ENCODE data around the gene XKR3. TPM values are rescaled to one million over a fixed set of nuclear protein-coding genes. Genes with fewer than 3 reads are reported as not detected.
"Not testable (repeated sequence)": the region's sequence is repeated elsewhere in the genome, so short reads cannot be mapped to it uniquely, and the experiment has no call there.

Gene XKR3
- polyA plus RNA-seq (2013, experiment 1 of 2): not detected
- polyA plus RNA-seq (2013, experiment 2 of 2): not detected

GRCh38 chr22:16824716-16825687 lies at the start of gene XKR3:
TSS of gene XKR3 (minus strand) at chr22:16825411. CDS start at chr22:16808073, 17,338 bp downstream.
- no peak within 1 kb of the TSS for H3K27ac ChIP-seq (ENCODE audit: low read depth, low read length)
- 46% methylated on average over 8 of the region's 9 CpGs for WGBS
- peaks cover 10% of the 10 kb centered on the region for H3K4me1 ChIP-seq (ENCODE audit: insufficient read depth, low read length)
- no peaks in the 10 kb centered on the region for H3K36me3 ChIP-seq (ENCODE audit: insufficient read depth, low read length)
- H3K4me3 ChIP-seq (ENCODE audit: low read length): no peak within 1 kb of the TSS
- no peaks in the 10 kb centered on the region for H3K27me3 ChIP-seq (ENCODE audit: insufficient read depth, low read length)
- H3K9ac ChIP-seq (ENCODE audit: low read depth, low read length): no peak within 1 kb of the TSS
- peaks cover 11% of the 10 kb centered on the region; the same call in 1 of the 2 replicates for H3K9me3 ChIP-seq (ENCODE audit: insufficient read depth, low read depth, low read length)

DNA sequence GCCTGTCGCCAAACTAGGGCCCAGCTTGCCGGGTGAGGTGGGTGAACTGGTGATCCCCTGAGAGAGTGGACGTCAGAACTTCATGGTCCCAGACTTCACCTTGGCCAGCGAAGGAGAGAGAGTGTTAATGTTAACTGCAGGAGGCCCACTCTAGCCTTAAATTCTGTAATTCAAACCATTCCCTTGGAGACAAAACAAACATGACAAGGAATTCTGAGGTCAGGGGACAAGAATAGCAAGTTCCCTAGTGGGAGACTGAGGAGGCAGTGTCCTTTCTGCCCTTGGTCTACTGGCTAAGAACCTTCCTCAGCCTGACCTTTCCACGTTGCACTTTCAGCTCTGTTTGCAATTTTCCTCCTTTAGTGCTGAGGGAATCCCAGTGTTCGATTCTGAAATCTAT lies 44.4 kb upstream of the XKR3 start:
- not testable (repeated sequence) for H3K9me3 ChIP-seq (ENCODE audit: insufficient read depth, low read depth, low read length); H3K9ac ChIP-seq (ENCODE audit: low read depth, low read length); H3K36me3 ChIP-seq (ENCODE audit: insufficient read depth, low read length); H3K4me1 ChIP-seq (ENCODE audit: insufficient read depth, low read length); H3K27me3 ChIP-seq (ENCODE audit: insufficient read depth, low read length); H3K4me3 ChIP-seq (ENCODE audit: low read length); H3K27ac ChIP-seq (ENCODE audit: low read depth, low read length)
- 69% methylated on average over 5 of the region's 6 CpGs for WGBS

- H3K36me3 ChIP-seq (ENCODE audit: insufficient read depth, low read length): no peaks in the 10 kb centered on the region
- no peaks in the 10 kb centered on the region for H3K27me3 ChIP-seq (ENCODE audit: insufficient read depth, low read length)
- no peak overlapping the region for H3K4me3 ChIP-seq (ENCODE audit: low read length)
- H3K9me3 ChIP-seq (ENCODE audit: insufficient read depth, low read depth, low read length): 0 out of 2 replicates have a peak, but pooled peaks cover 11% of the 10 kb centered on the region
- 90% methylated on average over 3 of the region's 3 CpGs for WGBS
- H3K4me1 ChIP-seq (ENCODE audit: insufficient read depth, low read length): no peaks in the 10 kb centered on the region
- no peak overlapping the region for H3K9ac ChIP-seq (ENCODE audit: low read depth, low read length)
- no peak overlapping the region for H3K27ac ChIP-seq (ENCODE audit: low read depth, low read length)
Observed at GRCh38 chr22:16866167-16866566, 41.0 kb upstream of the XKR3 start.

- H3K9me3 ChIP-seq (ENCODE audit: insufficient read depth, low read depth, low read length); H3K4me1 ChIP-seq (ENCODE audit: insufficient read depth, low read length); H3K36me3 ChIP-seq (ENCODE audit: insufficient read depth, low read length); H3K27me3 ChIP-seq (ENCODE audit: insufficient read depth, low read length); H3K9ac ChIP-seq (ENCODE audit: low read depth, low read length); H3K4me3 ChIP-seq (ENCODE audit: low read length); H3K27ac ChIP-seq (ENCODE audit: low read depth, low read length): not testable (repeated sequence)
- WGBS: 82% methylated on average over 9 of the region's 9 CpGs
Observed at GRCh38 chr22:16856851-16857250, 31.6 kb upstream of the XKR3 start.

GRCh38 chr22:16854631-16855030 lies 29.4 kb upstream of the XKR3 start:
- Histone ChIP-seq H3K4me1 (ENCODE audit: insufficient read depth, low read length) (no peaks in the 10 kb centered on the region), H3K9me3 (ENCODE audit: insufficient read depth, low read depth, low read length) (0 out of 2 replicates have a peak, but pooled peaks cover 9% of the 10 kb centered on the region), H3K27me3 (ENCODE audit: insufficient read depth, low read length) (no peaks in the 10 kb centered on the region), H3K27ac (ENCODE audit: low read depth, low read length) (no peak overlapping the region), H3K9ac (ENCODE audit: low read depth, low read length) (no peak overlapping the region), H3K4me3 (ENCODE audit: low read length) (no peak overlapping the region), H3K36me3 (ENCODE audit: insufficient read depth, low read length) (no peaks in the 10 kb centered on the region)

DNA sequence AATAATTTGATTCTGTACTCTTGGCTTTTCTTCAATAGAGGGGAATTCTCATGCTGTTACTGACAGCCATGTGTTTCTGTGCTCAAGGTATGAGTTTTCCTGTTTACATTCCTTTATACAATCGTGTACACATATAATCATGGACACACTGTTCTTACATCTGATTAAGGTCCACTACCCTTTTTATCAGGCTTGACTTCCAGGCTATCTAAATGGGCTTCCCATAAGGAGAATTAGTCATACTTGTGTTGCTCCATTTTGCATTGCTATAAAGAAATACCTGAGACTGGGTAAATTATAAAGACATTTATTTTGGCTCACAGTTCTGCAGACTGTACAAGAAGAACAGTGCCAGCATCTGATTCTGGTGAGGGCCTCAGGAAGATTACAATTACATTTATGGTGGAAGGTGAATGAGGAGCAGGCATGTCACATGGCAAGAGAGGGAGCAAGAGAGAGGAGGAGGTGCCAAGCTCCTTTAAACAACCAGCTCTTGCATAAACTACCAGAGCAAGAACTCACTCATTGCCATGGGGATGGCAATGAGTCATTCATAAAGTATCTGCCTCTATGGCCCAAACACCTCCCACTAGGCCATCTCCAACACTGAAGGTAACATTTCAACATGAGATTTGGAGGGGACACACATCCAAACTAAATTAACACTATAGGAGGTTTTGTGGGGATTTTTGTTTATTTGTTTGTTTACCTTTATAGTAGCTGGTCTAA lies 26.2 kb upstream of the XKR3 start:
- H3K4me3 ChIP-seq (ENCODE audit: low read length); H3K27me3 ChIP-seq (ENCODE audit: insufficient read depth, low read length); H3K9ac ChIP-seq (ENCODE audit: low read depth, low read length); H3K27ac ChIP-seq (ENCODE audit: low read depth, low read length); H3K36me3 ChIP-seq (ENCODE audit: insufficient read depth, low read length); H3K9me3 ChIP-seq (ENCODE audit: insufficient read depth, low read depth, low read length); H3K4me1 ChIP-seq (ENCODE audit: insufficient read depth, low read length): not testable (repeated sequence)
- WGBS: 59% methylated on average over 1 of the region's 1 CpG

GRCh38 chr22:16847271-16847670 lies 22.1 kb upstream of the XKR3 start:
- Histone ChIP-seq H3K27ac (ENCODE audit: low read depth, low read length) (no peak overlapping the region), H3K36me3 (ENCODE audit: insufficient read depth, low read length) (no peaks in the 10 kb centered on the region), H3K27me3 (ENCODE audit: insufficient read depth, low read length) (no peaks in the 10 kb centered on the region), H3K4me1 (ENCODE audit: insufficient read depth, low read length) (no peaks in the 10 kb centered on the region), H3K4me3 (ENCODE audit: low read length) (no peak overlapping the region), H3K9me3 (ENCODE audit: insufficient read depth, low read depth, low read length) (peaks cover 17% of the 10 kb centered on the region; the same call in 1 of the 2 replicates), H3K9ac (ENCODE audit: low read depth, low read length) (no peak overlapping the region)
- 67% methylated on average over 1 of the region's 1 CpG for WGBS

DNA sequence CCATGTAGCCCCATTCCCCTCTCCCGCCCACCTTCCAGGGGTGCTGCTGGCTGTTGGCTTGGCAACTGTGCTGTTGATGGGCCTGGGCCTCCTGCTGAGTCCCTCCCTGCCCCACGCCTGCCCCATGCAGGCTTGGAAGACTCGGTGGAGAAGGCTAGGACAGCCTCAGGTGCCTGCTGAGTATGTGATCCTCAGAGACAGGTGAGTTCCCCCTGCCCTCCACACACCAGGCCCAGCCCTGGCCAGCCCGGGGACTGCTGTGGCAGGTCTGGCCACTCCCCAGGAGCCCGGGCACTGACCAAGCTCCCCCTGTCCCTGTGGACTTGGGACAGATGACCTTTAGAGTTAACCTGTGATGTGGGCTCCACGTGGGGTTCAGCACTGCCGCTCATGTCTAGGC lies 20.7 kb upstream of the XKR3 start:
- Histone ChIP-seq H3K4me3 (ENCODE audit: low read length) (no peak overlapping the region), H3K9me3 (ENCODE audit: insufficient read depth, low read depth, low read length) (peaks cover 17% of the 10 kb centered on the region; the same call in 1 of the 2 replicates), H3K4me1 (ENCODE audit: insufficient read depth, low read length) (no peaks in the 10 kb centered on the region), H3K27ac (ENCODE audit: low read depth, low read length) (no peak overlapping the region), H3K9ac (ENCODE audit: low read depth, low read length) (no peak overlapping the region), H3K27me3 (ENCODE audit: insufficient read depth, low read length) (no peaks in the 10 kb centered on the region), H3K36me3 (ENCODE audit: insufficient read depth, low read length) (no peaks in the 10 kb centered on the region)
- WGBS: 67% methylated on average over 7 of the region's 7 CpGs

GRCh38 chr22:16845465-16845864 lies 20.3 kb upstream of the XKR3 start:
- Histone ChIP-seq H3K27ac (ENCODE audit: low read depth, low read length) (no peak overlapping the region), H3K4me3 (ENCODE audit: low read length) (no peak overlapping the region), H3K4me1 (ENCODE audit: insufficient read depth, low read length) (no peaks in the 10 kb centered on the region), H3K9me3 (ENCODE audit: insufficient read depth, low read depth, low read length) (peaks cover 16% of the 10 kb centered on the region; the same call in 1 of the 2 replicates), H3K27me3 (ENCODE audit: insufficient read depth, low read length) (no peaks in the 10 kb centered on the region), H3K9ac (ENCODE audit: low read depth, low read length) (no peak overlapping the region), H3K36me3 (ENCODE audit: insufficient read depth, low read length) (no peaks in the 10 kb centered on the region)
- 77% methylated on average over 7 of the region's 7 CpGs for WGBS

GRCh38 chr22:16844529-16844928 lies 19.3 kb upstream of the XKR3 start:
- H3K9me3 ChIP-seq (ENCODE audit: insufficient read depth, low read depth, low read length): peaks cover 10% of the 10 kb centered on the region; the same call in 1 of the 2 replicates
- H3K9ac ChIP-seq (ENCODE audit: low read depth, low read length): no peak overlapping the region
- H3K4me1 ChIP-seq (ENCODE audit: insufficient read depth, low read length): no peaks in the 10 kb centered on the region
- WGBS: 78% methylated on average over 7 of the region's 7 CpGs
- H3K27me3 ChIP-seq (ENCODE audit: insufficient read depth, low read length): no peaks in the 10 kb centered on the region
- H3K27ac ChIP-seq (ENCODE audit: low read depth, low read length): no peak overlapping the region
- no peak overlapping the region for H3K4me3 ChIP-seq (ENCODE audit: low read length)
- H3K36me3 ChIP-seq (ENCODE audit: insufficient read depth, low read length): no peaks in the 10 kb centered on the region

DNA sequence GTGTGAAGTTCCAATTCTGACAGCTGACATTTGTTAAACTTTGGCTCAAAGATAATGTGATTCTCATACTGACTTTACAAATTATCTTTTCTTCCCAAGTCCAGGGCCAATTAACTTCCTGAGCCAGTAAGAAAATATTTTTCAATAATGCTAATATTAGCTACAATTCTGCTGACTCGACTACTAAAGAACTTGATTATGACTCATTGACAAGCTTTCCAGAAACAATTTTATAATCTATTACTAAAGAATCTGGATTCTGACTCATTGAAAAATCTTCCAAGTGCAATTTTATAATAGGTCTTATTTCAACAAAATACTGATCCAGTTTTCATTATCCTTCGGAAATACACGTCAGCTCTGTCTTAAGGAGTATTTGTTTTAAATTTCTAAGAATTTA lies 12.9 kb upstream of the XKR3 start:
- H3K4me3 ChIP-seq (ENCODE audit: low read length): no peak overlapping the region
- no peak overlapping the region for H3K27ac ChIP-seq (ENCODE audit: low read depth, low read length)
- no peaks in the 10 kb centered on the region for H3K36me3 ChIP-seq (ENCODE audit: insufficient read depth, low read length)
- H3K4me1 ChIP-seq (ENCODE audit: insufficient read depth, low read length): no peaks in the 10 kb centered on the region
- H3K27me3 ChIP-seq (ENCODE audit: insufficient read depth, low read length): no peaks in the 10 kb centered on the region
- peaks cover 4% of the 10 kb centered on the region; the same call in 1 of the 2 replicates for H3K9me3 ChIP-seq (ENCODE audit: insufficient read depth, low read depth, low read length)
- 90% methylated on average over 1 of the region's 3 CpGs for WGBS
- H3K9ac ChIP-seq (ENCODE audit: low read depth, low read length): no peak overlapping the region

Measured in HUES64 (cell line).